ENCODE results near the gene CDH4. TPM values are rescaled to one million over a fixed set of nuclear protein-coding genes. Genes with fewer than 3 reads are reported as not detected.

CDH4 gene
- total and polyA plus RNA-seq, 2 donors (not counting 3 experiments of a cell fraction or from before 2014, with no cell fraction given), result 0.17 to 0.51 TPM

DNA sequence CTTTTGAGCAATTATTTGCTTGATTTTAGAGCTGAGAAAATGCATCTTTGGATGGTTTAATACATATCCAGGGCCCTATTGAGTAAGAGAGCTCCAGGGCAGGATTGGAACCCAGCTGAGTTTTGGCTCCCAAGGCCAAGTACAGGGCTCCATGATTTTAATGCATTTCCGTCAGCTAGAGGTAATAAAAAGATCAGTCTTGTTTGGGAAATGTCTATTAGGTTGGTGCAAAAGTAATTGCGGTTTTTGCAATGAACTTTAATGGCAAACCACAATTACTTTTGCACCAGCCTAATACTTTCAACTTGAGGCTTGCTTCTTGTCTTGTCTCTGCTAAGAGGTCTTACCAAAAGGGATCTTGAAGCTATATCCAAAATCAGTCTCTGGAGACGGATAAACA, 29.4 kb upstream of the CDH4 start:
- ChIA-PET POLR2A (no interaction called here), CTCF (no interaction called here)
- dilution Hi-C loops (cut with MboI; ENCODE audit: extremely low pct_ligation_motif_present, low sequenced_read_pairs), result no loop called here

DNA sequence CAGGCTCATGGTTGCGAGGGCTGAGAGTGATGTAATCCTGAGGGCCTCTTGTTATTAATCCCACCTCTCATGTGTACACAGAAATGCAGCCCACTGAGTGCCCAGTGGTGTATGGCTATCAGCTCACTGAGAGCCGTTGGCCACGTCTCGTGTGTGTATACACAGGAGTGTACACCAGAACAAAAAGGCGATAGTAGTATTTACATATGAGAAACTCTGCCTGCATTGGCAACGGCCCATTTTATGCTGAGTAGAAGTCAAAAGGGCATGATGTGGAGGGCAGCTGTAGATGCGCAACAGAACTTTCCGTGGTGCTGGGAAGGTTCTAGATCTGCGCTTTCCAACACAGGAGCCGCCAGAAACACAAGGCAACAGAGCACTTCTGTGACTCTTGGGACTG, 28.9 kb upstream of the CDH4 start:
- Histone ChIP-seq H3K9ac (replicated peaks; ENCODE audit: extremely low read depth, insufficient read depth, low read length) (no peak overlapping the region), H3K27ac (ENCODE audit: insufficient read depth, low read depth, low read length) (no peak overlapping the region), H3K79me2 (ENCODE audit: control insufficient read depth, insufficient read depth, low read length) (no peaks in the 10 kb centered on the region), H2AFZ (ENCODE audit: low read depth, low read length) (no peak overlapping the region), H3K9me1 (replicated peaks; ENCODE audit: control insufficient read depth, extremely low read depth, insufficient read depth, low read length) (no peaks in the 10 kb centered on the region), H4K20me1 (replicated peaks; ENCODE audit: control insufficient read depth, extremely low read depth, insufficient read depth, low read length) (no peaks in the 10 kb centered on the region), H3K4me2 (ENCODE audit: insufficient read depth, low read length) (no peak overlapping the region), H3K4me3 (replicated peaks in 1 of 3; ENCODE audit: insufficient read depth in 1 of 3, low read depth in 1 of 3, low read length in 3 of 3) (no peak overlapping the region), H3K27me3 (ENCODE audit: control insufficient read depth in 2 of 2, insufficient read depth in 2 of 2, low read length in 2 of 2) (no peaks in the 10 kb centered on the region), H3K4me1 (ENCODE audit: control insufficient read depth, extremely low read depth, insufficient read depth, low read length) (no peaks in the 10 kb centered on the region), H3K36me3 (ENCODE audit: control insufficient read depth in 2 of 2, extremely low read depth in 1 of 2, insufficient read depth in 2 of 2, low read length in 2 of 2) (no peaks in the 10 kb centered on the region), H3K9me3 (replicated peaks; ENCODE audit: control insufficient read depth, insufficient read depth, low read length) (no peaks in the 10 kb centered on the region)
- CTCF ChIA-PET, result no interaction called here
- intact Hi-C loops (cut with micrococcal nuclease) (no loop called here), dilution Hi-C loops (cut with MboI; ENCODE audit: extremely low pct_ligation_motif_present, low sequenced_read_pairs) (no loop called here)
- BruUV-seq (replicated peaks), result no TSS peak
- POLR2A ChIA-PET, result no interaction called here
- TF ChIP-seq GATA2 (IDR thresholded peaks at IDR 0.05; ENCODE audit: insufficient read depth, insufficient read length, low read depth, low read length), result no peak
- no peak for TF ChIP-seq FOS (IDR thresholded peaks at IDR 0.05; ENCODE audit: borderline replicate concordance, insufficient read depth, low read length)
- no peak for TF ChIP-seq POLR2A (IDR thresholded peaks at IDR 0.05; ENCODE audit: low read depth, low read length)
- TF ChIP-seq JUN (IDR thresholded peaks at IDR 0.05; ENCODE audit: borderline replicate concordance, insufficient read depth, insufficient read length, low read depth), result no peak
- TF ChIP-seq POLR2AphosphoS5 (IDR thresholded peaks at IDR 0.05; ENCODE audit: insufficient read depth, low read depth, low read length), result no peak
- FAIRE-seq, result no peak
- no peak for DNase-seq (ENCODE audit: low read depth, low spot score)

More for the DNA sequence above, 29.4 kb upstream of the CDH4 start:
- no peak for TF ChIP-seq GATA2 (IDR thresholded peaks at IDR 0.05; ENCODE audit: insufficient read depth, insufficient read length, low read depth, low read length)
- TF ChIP-seq, protein P1, sequence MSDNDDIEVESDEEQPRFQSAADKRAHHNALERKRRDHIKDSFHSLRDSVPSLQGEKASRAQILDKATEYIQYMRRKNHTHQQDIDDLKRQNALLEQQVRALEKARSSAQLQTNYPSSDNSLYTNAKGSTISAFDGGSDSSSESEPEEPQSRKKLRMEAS (IDR thresholded peaks at IDR 0.05; ENCODE audit: insufficient read depth, insufficient read length), result no peak
- Histone ChIP-seq H3K4me1 (ENCODE audit: control insufficient read depth, extremely low read depth, insufficient read depth, low read length) (no peaks in the 10 kb centered on the region), H3K9me1 (replicated peaks; ENCODE audit: control insufficient read depth, extremely low read depth, insufficient read depth, low read length) (no peaks in the 10 kb centered on the region), H3K4me2 (ENCODE audit: insufficient read depth, low read length) (no peak overlapping the region), H2AFZ (ENCODE audit: low read depth, low read length) (no peak overlapping the region), H3K9me3 (replicated peaks; ENCODE audit: control insufficient read depth, insufficient read depth, low read length) (no peaks in the 10 kb centered on the region), H3K9ac (replicated peaks; ENCODE audit: extremely low read depth, insufficient read depth, low read length) (no peak overlapping the region), H3K27me3 (ENCODE audit: control insufficient read depth in 2 of 2, insufficient read depth in 2 of 2, low read length in 2 of 2) (no peaks in the 10 kb centered on the region), H3K36me3 (ENCODE audit: control insufficient read depth in 2 of 2, extremely low read depth in 1 of 2, insufficient read depth in 2 of 2, low read length in 2 of 2) (no peaks in the 10 kb centered on the region), H3K4me3 (replicated peaks in 1 of 3; ENCODE audit: insufficient read depth in 1 of 3, low read depth in 1 of 3, low read length in 3 of 3) (no peak overlapping the region), H3K79me2 (ENCODE audit: control insufficient read depth, insufficient read depth, low read length) (no peaks in the 10 kb centered on the region), H4K20me1 (replicated peaks; ENCODE audit: control insufficient read depth, extremely low read depth, insufficient read depth, low read length) (no peaks in the 10 kb centered on the region), H3K27ac (ENCODE audit: insufficient read depth, low read depth, low read length) (no peak overlapping the region)
- no TSS peak for BruUV-seq (replicated peaks)
- intact Hi-C loops (cut with micrococcal nuclease), result no loop called here
- no peak for FAIRE-seq
- no peak for DNase-seq (ENCODE audit: low read depth, low spot score)

Measured in endothelial cell of umbilical vein (primary cell).